ENCODE data around the gene ARHGEF12. TPM values are rescaled to one million over a fixed set of nuclear protein-coding genes. Genes with fewer than 3 reads are reported as not detected.

Gene ARHGEF12
- total RNA-seq, 4 donors from 2014 or later = 92.1 to 122 (median 104) TPM

- Histone ChIP-seq H3K27me3 (no peaks in the 10 kb centered on the region), H3K9me3 (no peaks in the 10 kb centered on the region), H3K36me3 (no peaks in the 10 kb centered on the region), H3K4me1 (peaks cover 0 to 62% (median 28%) of the 10 kb centered on the region in 4 donors), H3K27ac (no peak overlapping the region), H3K4me3 (no peak overlapping the region)
- 64 to 83% methylated on average over 1 of the region's 1 CpG for WGBS, 2 donors
- DNase-seq (ENCODE audit: low spot score in 2 of 2) = no peak
- no peak for TF ChIP-seq EP300 (IDR thresholded peaks at IDR 0.05)
- no peak for TF ChIP-seq CTCF (IDR thresholded peaks at IDR 0.05)
- no peak for TF ChIP-seq POLR2A (IDR thresholded peaks at IDR 0.05)
Measured at GRCh38 chr11:120390585-120390922, 54.3 kb downstream of the ARHGEF12 start.

DNA sequence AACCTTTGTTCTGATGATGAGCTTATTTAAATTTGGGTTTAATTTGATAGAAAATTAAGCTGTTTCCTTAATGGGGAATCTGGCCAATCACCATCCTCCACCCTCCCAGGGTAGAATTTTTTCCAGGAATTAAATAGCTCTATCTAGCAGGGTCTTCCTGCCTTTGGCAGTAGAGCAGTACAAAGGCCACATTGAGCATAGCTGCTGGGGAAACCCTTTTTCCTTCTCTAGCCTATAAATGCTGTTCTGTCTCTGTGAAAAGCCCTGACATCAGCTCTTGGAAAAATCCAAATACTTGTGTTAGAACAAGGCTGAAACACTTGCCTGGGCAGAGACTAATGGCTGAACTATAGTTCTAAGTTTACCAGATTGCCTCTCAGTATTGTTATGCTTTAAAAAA is 55.1 kb downstream of the ARHGEF12 start:
- TF ChIP-seq POLR2A (IDR thresholded peaks at IDR 0.05) (no peak), EP300 (IDR thresholded peaks at IDR 0.05) (peak in 1 of 2 donors; percentile 40)
- peak overlapping the region; percentile 43 to 89 (median 56) for H3K27ac ChIP-seq
- no peak for DNase-seq (ENCODE audit: low spot score in 2 of 2)
- H3K4me1 ChIP-seq = peaks cover 0 to 55% (median 24%) of the 10 kb centered on the region in 4 donors
- H3K36me3 ChIP-seq = no peaks in the 10 kb centered on the region
- H3K9me3 ChIP-seq = no peaks in the 10 kb centered on the region
- no peak overlapping the region for H3K4me3 ChIP-seq
- no peaks in the 10 kb centered on the region for H3K27me3 ChIP-seq

GRCh38 chr11:120391854-120392253 is 55.6 kb downstream of the ARHGEF12 start:
- no peak for DNase-seq (ENCODE audit: low spot score in 2 of 2)
- Histone ChIP-seq H3K9me3 (no peaks in the 10 kb centered on the region), H3K4me1 (peaks cover 0 to 54% (median 22%) of the 10 kb centered on the region in 4 donors), H3K27me3 (no peaks in the 10 kb centered on the region), H3K36me3 (no peaks in the 10 kb centered on the region), H3K27ac (peak overlapping the region; percentile 43 to 89 (median 56)), H3K4me3 (no peak overlapping the region)
- WGBS, 2 donors = 53 to 78% methylated on average over 1 of the region's 1 CpG
- no peak for TF ChIP-seq EP300 (IDR thresholded peaks at IDR 0.05)
- TF ChIP-seq POLR2A (IDR thresholded peaks at IDR 0.05) = no peak
- TF ChIP-seq CTCF (IDR thresholded peaks at IDR 0.05) = no peak

- H3K4me3 ChIP-seq = no peak overlapping the region
- no peaks in the 10 kb centered on the region for H3K9me3 ChIP-seq
- no peaks in the 10 kb centered on the region for H3K36me3 ChIP-seq
- no peak for DNase-seq (ENCODE audit: low spot score in 2 of 2)
- TF ChIP-seq CTCF (IDR thresholded peaks at IDR 0.05) (no peak), POLR2A (IDR thresholded peaks at IDR 0.05) (no peak), EP300 (IDR thresholded peaks at IDR 0.05) (no peak)
- H3K4me1 ChIP-seq = peaks cover 0 to 53% (median 21%) of the 10 kb centered on the region in 4 donors
- WGBS, 2 donors = 38 to 54% methylated on average over 6 of the region's 6 CpGs
- no peaks in the 10 kb centered on the region for H3K27me3 ChIP-seq
- peak overlapping the region; percentile 43 to 89 (median 56) for H3K27ac ChIP-seq
Measured at GRCh38 chr11:120392314-120392713, 56.1 kb downstream of the ARHGEF12 start.

- WGBS, 2 donors = 54 to 67% methylated on average over 2 of the region's 2 CpGs
- H3K4me3 ChIP-seq = no peak overlapping the region
- TF ChIP-seq POLR2A (IDR thresholded peaks at IDR 0.05) (no peak), CTCF (IDR thresholded peaks at IDR 0.05) (no peak), EP300 (IDR thresholded peaks at IDR 0.05) (no peak)
- peak overlapping the region in 3 of 4 donors; percentile 54 to 89 (median 59) for H3K27ac ChIP-seq
- H3K27me3 ChIP-seq = no peaks in the 10 kb centered on the region
- no peaks in the 10 kb centered on the region for H3K9me3 ChIP-seq
- H3K4me1 ChIP-seq = peaks cover 0 to 55% (median 21%) of the 10 kb centered on the region in 4 donors
- DNase-seq (ENCODE audit: low spot score in 2 of 2) = no peak
- H3K36me3 ChIP-seq = no peaks in the 10 kb centered on the region
Measured at GRCh38 chr11:120392793-120393192, 56.6 kb downstream of the ARHGEF12 start.

DNA sequence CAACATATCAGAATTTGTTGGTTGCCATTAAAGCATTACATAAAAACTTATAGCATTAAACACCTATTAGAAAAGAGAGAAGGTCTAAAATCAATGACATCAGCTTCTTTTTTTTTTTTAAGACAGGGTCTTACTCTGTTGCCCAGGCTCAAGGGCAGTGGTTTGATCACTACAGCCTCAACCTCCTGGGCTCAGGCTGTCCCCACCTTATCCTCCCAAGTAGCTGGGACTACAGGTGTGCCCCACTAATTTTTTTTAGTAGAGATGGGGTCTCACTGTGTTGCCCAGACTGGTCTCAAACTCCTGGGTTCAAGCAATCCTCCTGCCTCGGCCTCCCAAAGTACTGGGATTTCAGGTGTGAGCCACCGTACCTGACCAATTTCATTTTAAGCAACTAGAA is 57.9 kb downstream of the ARHGEF12 start:
- Histone ChIP-seq H3K4me3 (no peak overlapping the region), H3K27me3 (no peaks in the 10 kb centered on the region), H3K9me3 (no peaks in the 10 kb centered on the region), H3K4me1 (peaks cover 0 to 67% (median 25%) of the 10 kb centered on the region in 4 donors), H3K36me3 (no peaks in the 10 kb centered on the region), H3K27ac (peak overlapping the region in 1 of 4 donors; percentile 13)
- WGBS, 2 donors = 96 to 100% methylated on average over 2 of the region's 2 CpGs
- DNase-seq (ENCODE audit: low spot score in 2 of 2) = no peak
- no peak for TF ChIP-seq CTCF (IDR thresholded peaks at IDR 0.05)
- no peak for TF ChIP-seq EP300 (IDR thresholded peaks at IDR 0.05)
- no peak for TF ChIP-seq POLR2A (IDR thresholded peaks at IDR 0.05)
